Endothelial cell of umbilical vein (primary cell): ENCODE data around the gene MC5R. TPM values are rescaled to one million over a fixed set of nuclear protein-coding genes. Genes with fewer than 3 reads are reported as not detected.

Experiments
- BruUV-seq: library from RNA; stranded (reverse); fragments of 400-500 nt; replicated peaks from 2 replicates; lab custom pipeline; 2021; lab: Mats Ljungman, UMichigan
- CTCF ChIA-PET: fragments of 300-600, 350-600 bp; sonication (Branson Sonifier 250); formaldehyde crosslinking; loops from one replicate; lab custom pipeline; 2021; ENCODE audit warnings: antibody characterized with exemption, inconsistent platforms; lab: Charles Lee
- POLR2A ChIA-PET: fragments of 300-600, 350-600 bp; sonication (Branson Sonifier 250); formaldehyde crosslinking; loops from one replicate; lab custom pipeline; 2021; ENCODE audit warnings: antibody characterized with exemption, inconsistent platforms; lab: Charles Lee
- DNase-seq: peaks from one replicate; pipeline ENCODE4 v3.0.0-alpha.2; 2011; ENCODE audit warnings: low read depth, low spot score
- FAIRE-seq: peaks from 2 replicates; lab custom pipeline; 2011; peaks lifted over from hg19 to GRCh38; lab: Jason Lieb, UNC
- H2AFZ ChIP-seq: 2 replicates; pipeline ENCODE4 v1.6.0; 2012; ENCODE audit warnings: low read depth, low read length, control low read depth, inconsistent platforms
- H3K27ac ChIP-seq: 2 replicates; pipeline ENCODE4 v1.5.1; 2011; ENCODE audit warnings: low read depth, mild to moderate bottlenecking, control low read depth, low read length, moderate library complexity; ENCODE audit not compliant: insufficient read depth
- H3K27me3 ChIP-seq, 2 experiments: 2 replicates each; pipeline versions ENCODE4 v1.6.0 to v1.6.1; 2011; ENCODE audit warnings: low read length in 2 of 2, mixed read lengths in 1 of 2; ENCODE audit not compliant: control insufficient read depth in 2 of 2, insufficient read depth in 2 of 2
- H3K36me3 ChIP-seq, 2 experiments: 2 replicates in 1 of 2; 3 replicates in 1 of 2; pipeline ENCODE4 v1.5.1; 2011; ENCODE audit warnings: low read length in 2 of 2, mild to moderate bottlenecking in 1 of 2, moderate library complexity in 1 of 2; ENCODE audit not compliant: control insufficient read depth in 2 of 2, insufficient read depth in 2 of 2; ENCODE audit errors: extremely low read depth in 1 of 2
- H3K4me1 ChIP-seq: 3 replicates; pipeline ENCODE4 v1.5.1; 2011; ENCODE audit warnings: mild to moderate bottlenecking, low read length; ENCODE audit not compliant: control insufficient read depth, insufficient read depth; ENCODE audit errors: extremely low read depth
- H3K4me2 ChIP-seq: 2 replicates; pipeline ENCODE4 v1.6.1; 2011; ENCODE audit warnings: low read length, control low read depth, mixed read lengths; ENCODE audit not compliant: insufficient read depth
- H3K4me3 ChIP-seq, 3 experiments: fragments of 200-600 bp in 1 of 3; sonication (generic), shearing (Covaris generic) in 1 of 3; replicated peaks in 1 of 3; 2 replicates each; pipeline ENCODE4 v1.5.1; 2011 to 2016; ENCODE audit warnings: control low read depth in 3 of 3, low read length in 3 of 3, mild to moderate bottlenecking in 2 of 3, inconsistent platforms in 1 of 3, low read depth in 1 of 3, moderate library complexity in 1 of 3; ENCODE audit not compliant: insufficient read depth in 1 of 3
- H3K79me2 ChIP-seq: 2 replicates; pipeline ENCODE4 v1.6.0; 2012; ENCODE audit warnings: low read length, inconsistent platforms; ENCODE audit not compliant: control insufficient read depth, insufficient read depth
- H3K9ac ChIP-seq: replicated peaks from 2 replicates; pipeline ENCODE3; 2011; ENCODE audit warnings: low read length, control low read depth; ENCODE audit not compliant: insufficient read depth; ENCODE audit errors: extremely low read depth
- H3K9me1 ChIP-seq: replicated peaks from 3 replicates; pipeline ENCODE4 v1.6.0; 2011; ENCODE audit warnings: mild to moderate bottlenecking, low read length; ENCODE audit not compliant: control insufficient read depth, insufficient read depth; ENCODE audit errors: extremely low read depth
- H3K9me3 ChIP-seq: replicated peaks from 2 replicates; pipeline ENCODE4 v1.5.1; 2012; ENCODE audit warnings: low read length, inconsistent platforms; ENCODE audit not compliant: control insufficient read depth, insufficient read depth
- H4K20me1 ChIP-seq: replicated peaks from 2 replicates; pipeline ENCODE3; 2011; ENCODE audit warnings: mild to moderate bottlenecking, low read length; ENCODE audit not compliant: control insufficient read depth, insufficient read depth; ENCODE audit errors: extremely low read depth
- EZH2 ChIP-seq: IDR thresholded peaks from 2 replicates; pipeline ENCODE4 v1.6.1; 2012; ENCODE audit warnings: borderline replicate concordance, low read depth, mild to moderate bottlenecking, moderate library complexity, low read length, inconsistent platforms; ENCODE audit not compliant: severe bottlenecking
- FOS ChIP-seq: IDR thresholded peaks from 2 replicates; pipeline ENCODE4 v1.6.1; 2011; ENCODE audit warnings: mild to moderate bottlenecking, low read length, moderate library complexity, borderline replicate concordance; ENCODE audit not compliant: insufficient read depth
- GATA2 ChIP-seq: IDR thresholded peaks from 2 replicates; pipeline ENCODE4 v1.7.0; 2011; ENCODE audit warnings: low read depth, mild to moderate bottlenecking, moderate library complexity, mixed read lengths, low read length; ENCODE audit not compliant: insufficient read length, insufficient read depth
- JUN ChIP-seq: IDR thresholded peaks from 2 replicates; pipeline ENCODE4 v1.6.1; 2011; ENCODE audit warnings: borderline replicate concordance, low read depth; ENCODE audit not compliant: insufficient read length, insufficient read depth
- MAX ChIP-seq: IDR thresholded peaks from 2 replicates; pipeline ENCODE4 v1.6.1; 2011; ENCODE audit not compliant: insufficient read depth, insufficient read length
- MYC ChIP-seq: IDR thresholded peaks from one replicate; pipeline ENCODE4 v1.6.1; 2011; ENCODE audit warnings: mild to moderate bottlenecking, low read depth, low read length
- POLR2A ChIP-seq: IDR thresholded peaks from 2 replicates; pipeline ENCODE4 v1.6.1; 2012; ENCODE audit warnings: low read depth, mild to moderate bottlenecking, control low read depth, low read length
- POLR2AphosphoS5 ChIP-seq: IDR thresholded peaks from 2 replicates; pipeline ENCODE4 v1.6.1; 2012; ENCODE audit warnings: low read depth, mild to moderate bottlenecking, control low read depth, low read length, moderate library complexity; ENCODE audit not compliant: insufficient read depth
- dilution Hi-C: fragments of 300-500 bp; cut with MboI; formaldehyde crosslinking; loops from one replicate; pipeline ENCODE4 v1.15.0; 2019; ENCODE audit warnings: low sequenced_read_pairs; ENCODE audit not compliant: extremely low pct_ligation_motif_present
- intact Hi-C: fragments of 100-400 bp; cut with micrococcal nuclease; formaldehyde crosslinking; loops from one replicate; pipeline ENCODE4 v1.10.0; 2022
- polyA plus RNA-seq, 4 experiments: library from polyadenylated mRNA; depleted of rRNA in 3 of 4; stranded (reverse) in 3 of 4; unstranded in 1 of 4; fragments of >200 nt; gene quantifications; 2 replicates each; pipeline versions ENCODE4 v1.2.1 to v1.2.3, GENCODE V29; 2011 to 2012; ENCODE audit warnings: missing spikeins in 1 of 4
- total RNA-seq: library from RNA; stranded (reverse); gene quantifications from 2 replicates; pipeline ENCODE4 v1.2.3, GENCODE V29; 2021
- TF ChIP-seq, protein P1 (sequence below), 2 donors: IDR thresholded peaks; 1 replicate in 1 of 2; 2 replicates in 1 of 2; pipeline ENCODE4 v1.5.1; 2011; ENCODE audit warnings: low read length in 2 of 2, mild to moderate bottlenecking in 2 of 2, moderate library complexity in 2 of 2, control low read depth in 1 of 2, inconsistent platforms in 1 of 2, low read depth in 1 of 2; ENCODE audit not compliant: insufficient read depth in 1 of 2; ENCODE audit errors: extremely low read depth in 1 of 2

MC5R gene
- total and polyA plus RNA-seq, 2 donors (not counting 3 experiments of a cell fraction or from before 2014, with no cell fraction given), result not detected

DNA sequence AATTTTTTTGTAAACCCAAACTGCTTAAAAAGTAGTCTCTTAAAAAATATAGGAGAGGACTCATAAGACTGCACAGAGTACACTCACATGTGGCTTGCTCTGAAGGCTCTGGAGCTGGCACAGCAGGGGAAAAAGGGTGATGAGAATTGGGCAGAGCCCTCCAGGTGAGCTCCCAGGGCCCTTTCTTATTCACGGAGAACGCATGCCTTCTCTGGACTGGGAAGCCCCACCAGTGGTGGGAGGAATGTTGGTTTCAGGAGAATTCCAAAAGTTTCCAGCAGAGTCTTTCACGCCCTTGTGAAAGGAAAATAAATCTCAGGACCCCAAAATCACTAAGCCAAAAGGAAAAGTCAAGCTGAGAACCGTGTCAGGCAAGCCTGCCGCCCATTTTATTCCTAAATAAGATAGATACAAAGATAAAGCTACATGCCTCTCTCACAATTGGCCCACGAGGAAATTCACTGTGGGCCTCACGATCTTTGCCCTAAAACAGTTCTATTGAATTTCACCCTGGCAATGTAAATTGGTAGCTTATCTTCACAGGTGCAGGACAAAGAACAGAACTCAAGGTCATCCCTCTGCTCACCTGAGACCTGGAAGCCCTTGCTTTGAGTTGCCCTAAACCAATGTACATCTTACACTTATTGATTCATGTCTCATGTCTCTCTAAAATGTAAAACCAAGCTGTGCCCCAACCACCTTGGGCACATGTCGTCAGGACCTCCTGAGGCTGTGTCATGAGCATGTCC lies 15.5 kb upstream of the MC5R start:
- no peak overlapping the region for H3K9ac ChIP-seq
- H3K27ac ChIP-seq, result no peak overlapping the region
- H3K9me3 ChIP-seq, result no peaks in the 10 kb centered on the region
- DNase-seq, result no peak
- no peak overlapping the region for H3K4me2 ChIP-seq
- ChIA-PET POLR2A (no interaction called here), CTCF (no interaction called here)
- peaks cover 0 to 3% of the 10 kb centered on the region in 2 experiments for H3K27me3 ChIP-seq
- H3K79me2 ChIP-seq, result no peaks in the 10 kb centered on the region
- H3K9me1 ChIP-seq, result no peaks in the 10 kb centered on the region
- intact Hi-C loops, result loop anchor here (10.0 kb wide), 1 partner anchor 344 kb away; no protein-coding TSS in a partner anchor
- H3K4me3 ChIP-seq, result no peak overlapping the region
- no peak for FAIRE-seq
- dilution Hi-C loops, result no loop called here
- no peaks in the 10 kb centered on the region for H3K4me1 ChIP-seq
- TF ChIP-seq FOS, result no peak
- TF ChIP-seq, protein P1, sequence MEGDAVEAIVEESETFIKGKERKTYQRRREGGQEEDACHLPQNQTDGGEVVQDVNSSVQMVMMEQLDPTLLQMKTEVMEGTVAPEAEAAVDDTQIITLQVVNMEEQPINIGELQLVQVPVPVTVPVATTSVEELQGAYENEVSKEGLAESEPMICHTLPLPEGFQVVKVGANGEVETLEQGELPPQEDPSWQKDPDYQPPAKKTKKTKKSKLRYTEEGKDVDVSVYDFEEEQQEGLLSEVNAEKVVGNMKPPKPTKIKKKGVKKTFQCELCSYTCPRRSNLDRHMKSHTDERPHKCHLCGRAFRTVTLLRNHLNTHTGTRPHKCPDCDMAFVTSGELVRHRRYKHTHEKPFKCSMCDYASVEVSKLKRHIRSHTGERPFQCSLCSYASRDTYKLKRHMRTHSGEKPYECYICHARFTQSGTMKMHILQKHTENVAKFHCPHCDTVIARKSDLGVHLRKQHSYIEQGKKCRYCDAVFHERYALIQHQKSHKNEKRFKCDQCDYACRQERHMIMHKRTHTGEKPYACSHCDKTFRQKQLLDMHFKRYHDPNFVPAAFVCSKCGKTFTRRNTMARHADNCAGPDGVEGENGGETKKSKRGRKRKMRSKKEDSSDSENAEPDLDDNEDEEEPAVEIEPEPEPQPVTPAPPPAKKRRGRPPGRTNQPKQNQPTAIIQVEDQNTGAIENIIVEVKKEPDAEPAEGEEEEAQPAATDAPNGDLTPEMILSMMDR (IDR thresholded peaks at IDR 0.05; ENCODE audit: extremely low read depth in 1 of 2, insufficient read depth in 1 of 2, low read depth in 1 of 2, low read length in 2 of 2), result no peak
- no peak for TF ChIP-seq POLR2A
- TF ChIP-seq EZH2, result no peak
- TF ChIP-seq POLR2AphosphoS5, result no peak
- no peak for TF ChIP-seq JUN
- no peak for TF ChIP-seq MAX
- no peak for TF ChIP-seq GATA2
- TF ChIP-seq MYC, result no peak
- BruUV-seq, result no TSS peak
- no peak overlapping the region for H2AFZ ChIP-seq
- no peaks in the 10 kb centered on the region for H3K36me3 ChIP-seq
- no peaks in the 10 kb centered on the region for H4K20me1 ChIP-seq
